Medulla oblongata (tissue), 1 donor: Measurements from ENCODE around the gene TTN.
"Not testable (repeated sequence)": the region's sequence is repeated elsewhere in the genome, so short reads cannot be mapped to it uniquely, and the experiment has no call there.

Experiments used
- DNase-seq: peaks from one replicate; pipeline ENCODE4 v3.0.0-alpha.2; 2015; ENCODE audit errors: extremely low spot score

The TTN gene

DNA sequence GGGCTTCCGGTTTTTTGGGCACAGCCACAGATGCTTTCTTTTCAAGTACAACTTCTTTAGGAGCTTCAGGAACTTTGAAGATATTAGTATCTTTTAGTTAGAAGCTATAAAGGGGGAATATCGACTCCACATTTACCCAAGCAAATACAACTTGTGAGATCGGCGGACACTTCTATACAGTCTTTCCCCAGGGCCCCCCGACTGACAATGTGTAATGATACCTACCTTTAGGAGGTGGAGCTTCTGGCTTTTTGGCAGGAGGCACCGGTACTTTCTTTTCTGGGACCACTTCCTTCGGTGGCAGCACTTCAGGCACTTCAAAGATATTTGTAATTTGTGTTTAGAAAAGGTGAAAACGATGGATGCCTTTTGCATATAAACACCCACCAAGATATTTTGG, 148.7 kb downstream of the TTN start:
- not testable (repeated sequence) for DNase-seq

DNA sequence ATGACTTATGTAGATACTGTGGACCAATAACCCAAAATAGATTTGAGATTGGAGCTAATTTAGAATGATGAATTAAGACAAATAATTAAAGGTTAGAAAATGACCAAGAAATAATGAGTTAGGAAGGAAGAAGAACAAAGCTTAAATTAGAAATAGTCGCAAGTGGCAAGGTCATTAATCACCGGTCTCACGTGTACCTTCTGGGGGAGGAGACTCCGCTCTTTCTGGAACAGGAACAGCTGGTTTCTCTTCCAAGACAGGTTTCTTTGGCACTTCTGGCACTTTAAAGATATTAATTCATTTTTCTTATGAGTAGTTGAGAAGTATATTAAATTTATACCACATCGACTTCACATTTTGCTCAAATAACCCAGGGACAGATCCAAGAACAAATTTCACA, 156.7 kb downstream of the TTN start:
- no peak for DNase-seq

DNA sequence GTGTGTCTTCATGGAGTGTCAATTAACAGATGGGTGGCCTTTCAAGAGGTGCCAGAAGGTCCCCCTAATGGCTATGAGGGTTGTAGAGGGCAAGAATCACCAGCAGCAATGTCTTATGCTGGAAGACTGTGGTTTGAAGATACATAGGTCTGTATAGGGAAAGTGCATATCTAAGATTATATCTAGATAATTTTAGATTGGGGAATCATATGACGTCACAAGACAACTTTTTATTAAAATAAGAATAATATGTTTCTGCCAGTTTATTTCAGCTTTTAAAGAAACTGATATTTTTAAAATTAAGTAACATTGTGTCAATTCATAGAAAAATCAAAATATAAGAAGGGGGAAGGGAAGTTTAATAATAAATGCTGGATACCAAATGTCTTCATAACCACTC, 162.3 kb downstream of the TTN start:
- DNase-seq = no peak

DNA sequence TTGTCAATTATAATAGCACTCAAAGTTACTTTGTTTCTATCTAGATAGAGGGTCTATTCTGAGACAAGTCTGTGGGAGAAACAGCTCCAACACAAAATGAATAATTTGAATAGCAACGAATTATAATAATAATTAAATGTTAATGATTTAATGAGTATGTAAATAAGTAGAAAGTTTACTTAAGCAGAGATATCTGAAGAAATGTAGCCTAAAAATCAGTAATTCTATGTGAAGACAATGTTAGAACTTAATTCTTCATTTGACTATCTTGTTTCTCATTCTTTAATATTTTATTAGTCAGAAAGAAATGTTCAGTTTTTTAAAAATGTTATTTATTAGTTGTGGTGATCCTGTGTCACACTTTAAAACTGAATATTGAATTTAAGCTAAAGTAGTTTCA, 165.7 kb downstream of the TTN start:
- no peak for DNase-seq

DNA sequence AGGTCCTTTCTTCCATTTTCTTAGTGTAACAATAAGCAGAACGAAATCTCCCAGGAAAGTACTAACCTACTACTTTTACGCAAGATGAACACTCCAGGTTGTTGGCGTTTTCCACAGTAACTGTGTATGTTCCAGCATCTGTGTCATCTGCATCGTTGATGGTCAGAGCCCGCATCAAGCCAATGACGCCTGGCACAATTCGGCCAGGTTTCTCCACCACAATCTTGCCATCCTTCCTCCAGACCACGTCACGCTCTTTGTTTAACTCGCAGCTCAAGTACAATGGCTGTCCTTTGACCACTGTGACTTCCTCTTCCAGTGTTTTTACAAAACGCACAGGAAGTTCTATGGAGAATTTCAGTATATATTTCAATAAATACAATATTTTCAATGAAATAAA, 171.3 kb downstream of the TTN start:
- no peak for DNase-seq

DNA sequence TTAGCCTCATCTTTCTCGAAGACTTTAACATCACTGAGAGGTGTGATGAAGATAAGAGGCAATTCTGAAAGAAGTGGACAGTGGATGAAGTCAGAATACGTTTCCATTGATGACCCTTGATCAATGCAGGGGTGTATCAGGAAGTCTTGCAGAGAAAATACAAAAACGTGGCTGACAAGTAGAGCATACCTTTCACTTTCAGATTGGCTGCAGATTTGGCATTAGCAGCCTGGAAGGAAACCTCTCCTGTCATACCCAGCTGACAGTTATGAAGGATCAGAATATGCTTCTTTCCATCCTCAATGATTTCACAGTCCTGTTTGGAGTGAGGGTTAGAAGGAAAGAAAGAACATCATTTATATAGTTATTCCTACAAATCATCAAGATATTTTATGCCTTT, 174.5 kb downstream of the TTN start:
- DNase-seq = no peak

DNA sequence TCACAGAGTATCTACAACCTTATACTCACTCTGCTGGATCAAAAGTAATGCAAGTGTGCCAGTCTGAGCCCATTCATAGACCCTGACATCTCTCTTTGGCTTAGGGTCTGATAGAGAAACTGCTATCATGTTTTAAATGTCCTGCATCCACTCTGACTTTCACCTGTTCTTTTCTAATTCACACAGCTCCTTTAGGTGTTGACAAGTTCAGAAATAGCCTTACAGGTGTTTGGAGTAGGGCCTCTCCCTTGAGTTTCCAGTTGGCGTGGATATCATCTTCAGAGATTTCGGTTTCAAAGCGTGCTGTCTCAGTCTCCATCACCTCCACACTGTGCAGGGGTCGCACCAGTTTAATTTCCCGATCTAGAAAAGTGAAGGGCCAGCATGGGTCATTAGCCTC, 176.6 kb downstream of the TTN start:
- DNase-seq = no peak

DNA sequence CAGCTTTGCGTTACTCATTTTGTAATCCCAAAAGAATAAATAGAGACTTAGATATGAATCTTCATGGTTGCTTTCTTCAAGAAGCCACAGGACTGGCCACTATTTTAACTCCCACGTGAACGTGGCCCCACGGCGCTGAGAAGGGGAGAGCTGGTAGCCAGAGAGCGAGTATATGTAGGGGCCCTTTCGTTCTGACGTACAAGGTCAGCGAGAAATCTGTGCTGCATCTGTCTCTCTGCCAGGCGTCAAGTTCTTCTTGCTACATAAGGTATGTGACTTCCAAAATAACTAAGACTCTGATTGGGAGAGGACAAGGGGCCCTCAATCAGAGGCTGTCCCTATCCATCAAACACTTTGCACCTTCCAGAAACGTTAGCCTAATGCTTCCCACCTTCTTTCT, 177.8 kb downstream of the TTN start:
- no peak for DNase-seq

DNA sequence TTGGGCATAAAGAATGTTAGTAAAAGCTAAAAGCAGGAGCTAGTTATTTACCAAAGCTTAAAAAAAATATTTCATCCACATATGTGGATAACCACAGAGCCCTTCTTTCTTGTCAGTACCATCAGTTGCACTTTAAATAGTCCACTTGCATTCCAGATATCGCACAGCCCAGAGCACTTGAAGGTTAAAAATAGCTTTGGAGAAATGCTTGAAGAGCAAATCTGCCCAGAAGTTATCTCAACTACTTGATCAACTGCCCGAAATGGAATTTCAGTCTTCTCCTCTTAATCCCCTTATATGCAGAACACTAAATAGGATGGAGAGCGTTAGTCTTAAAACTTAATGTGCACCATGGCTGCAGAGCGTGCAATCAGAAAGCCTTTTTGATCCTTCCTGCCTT, 178.6 kb downstream of the TTN start:
- no peak for DNase-seq

DNA sequence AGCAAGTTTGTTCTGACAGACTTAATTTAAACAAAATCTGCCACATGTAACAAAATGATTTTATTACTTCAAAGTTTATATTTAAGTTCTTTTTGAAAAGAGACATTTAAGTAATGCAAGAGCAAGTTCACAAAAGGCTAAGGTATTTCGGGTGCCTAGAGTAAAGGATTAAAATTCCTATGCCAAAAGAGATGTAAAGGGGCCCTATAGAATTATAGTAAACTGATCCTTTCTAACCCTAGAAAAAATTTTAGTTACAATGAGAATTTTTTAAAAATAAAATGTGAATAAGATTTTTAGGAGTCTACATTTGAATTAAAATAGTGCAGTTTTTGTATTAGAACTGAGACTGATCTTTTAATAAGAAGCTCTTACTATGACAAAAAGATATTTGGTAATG, 179.8 kb downstream of the TTN start:
- no peak for DNase-seq

DNA sequence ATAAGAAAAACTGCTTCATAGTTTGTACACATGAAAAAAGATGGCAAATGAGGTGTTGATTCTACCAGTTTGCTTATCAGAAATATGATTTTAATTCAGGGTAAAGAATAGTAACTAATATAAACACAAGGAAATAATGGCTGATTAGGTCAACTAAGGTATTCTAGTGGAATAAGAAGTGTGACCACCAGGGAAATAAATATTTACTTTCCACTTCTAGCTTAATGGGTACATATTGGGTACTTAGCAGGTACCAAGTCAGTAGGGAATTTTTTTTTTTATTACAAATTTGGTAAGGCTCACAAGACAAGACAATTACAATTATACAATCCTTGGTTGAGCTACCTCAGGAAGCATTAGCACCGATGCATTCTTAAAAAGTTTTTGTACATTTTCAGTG, 191.3 kb downstream of the TTN start:
- no peak for DNase-seq

DNA sequence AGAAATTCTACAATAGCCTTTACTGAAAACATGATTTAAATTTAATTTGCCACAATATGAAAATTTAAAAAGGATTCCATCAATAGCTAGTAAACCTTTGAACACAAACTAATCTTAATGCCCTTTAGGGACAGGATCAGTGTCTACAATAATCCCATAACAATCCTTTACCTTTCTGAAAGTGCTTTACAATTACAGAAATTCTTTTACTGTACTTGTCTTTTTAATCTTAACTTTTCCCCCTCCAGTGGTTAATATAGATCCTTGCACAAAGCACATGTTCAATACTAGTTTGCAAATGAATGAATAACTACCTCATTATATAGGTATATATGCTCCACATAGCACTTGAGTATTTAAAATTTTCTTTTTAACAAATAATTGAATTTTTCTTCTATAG, 204.3 kb downstream of the TTN start:
- no peak for DNase-seq

DNA sequence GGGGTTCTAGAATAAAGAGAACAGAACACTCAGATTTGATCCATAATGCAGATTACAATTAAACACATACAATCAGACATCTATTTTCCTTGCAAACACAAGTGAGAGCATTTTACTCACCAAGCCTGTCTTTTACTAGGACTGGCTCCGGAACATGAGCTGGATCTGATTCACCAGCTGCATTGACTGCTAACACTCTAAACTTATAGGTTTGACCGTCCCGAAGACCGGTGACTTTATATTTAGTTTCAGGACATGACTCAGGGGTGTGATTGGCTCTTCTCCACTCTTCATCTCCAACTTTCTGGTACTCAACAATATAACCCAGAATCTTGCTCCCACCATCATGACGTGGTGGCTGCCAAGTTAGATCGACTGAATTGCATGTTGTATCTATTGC, 214.6 kb downstream of the TTN start:
- DNase-seq = no peak

DNA sequence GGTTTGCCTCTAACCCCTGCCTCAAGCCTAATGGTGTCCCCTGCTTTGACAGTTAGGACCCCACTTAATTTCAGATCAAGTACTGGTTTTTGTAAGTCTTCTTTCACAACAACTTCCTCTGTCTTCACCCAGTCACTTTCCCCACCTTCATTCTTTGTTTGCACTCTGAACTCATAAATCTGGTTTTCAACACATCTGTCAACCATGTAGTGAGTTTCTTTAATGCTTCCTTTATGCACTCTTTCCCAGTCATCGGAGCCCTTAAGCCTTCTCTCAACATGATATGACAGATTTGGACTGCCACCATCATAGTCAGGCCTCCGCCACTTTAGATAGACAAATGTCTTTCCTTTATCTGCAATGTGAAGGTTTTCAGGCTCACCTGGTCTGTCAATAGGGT, 217.9 kb downstream of the TTN start:
- no peak for DNase-seq

DNA sequence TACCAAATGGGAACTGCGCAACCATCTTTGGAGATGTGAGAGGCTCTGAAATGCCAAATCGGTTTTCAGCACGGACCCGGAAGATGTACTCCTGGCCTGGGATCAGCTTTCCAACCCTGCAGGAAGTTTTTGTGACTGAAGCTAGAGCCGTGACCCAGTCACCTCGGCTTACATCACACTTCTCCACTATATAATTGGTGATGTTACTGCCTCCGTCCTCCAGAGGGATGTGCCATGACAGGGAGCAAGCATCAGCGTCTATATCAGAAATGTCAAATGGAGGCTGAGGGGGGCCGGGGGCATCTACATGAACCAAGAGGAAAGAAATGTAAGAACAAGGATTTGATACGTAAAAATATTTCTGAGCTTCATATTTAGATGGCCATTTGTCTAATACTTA, 222.6 kb downstream of the TTN start:
- DNase-seq = no peak

DNA sequence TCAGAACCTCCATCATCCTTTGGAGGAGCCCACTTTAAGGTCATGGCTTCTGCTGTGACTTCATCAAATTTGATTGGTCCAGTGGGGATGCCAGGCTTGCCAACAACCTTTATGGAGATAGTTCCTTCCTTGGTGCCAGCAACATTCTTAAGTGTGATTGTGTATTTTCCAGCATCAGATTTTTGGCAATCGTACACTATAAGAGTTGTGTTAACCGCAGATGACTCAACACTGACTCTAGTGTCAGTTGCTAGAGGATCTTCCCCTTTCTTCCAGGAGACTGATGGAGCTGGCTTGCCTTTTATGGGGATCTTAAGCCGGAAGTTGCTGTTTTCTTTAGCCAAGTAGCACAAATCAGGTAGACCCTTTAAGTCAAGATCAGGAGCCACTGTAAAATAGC, 228.2 kb downstream of the TTN start:
- DNase-seq = no peak

DNA sequence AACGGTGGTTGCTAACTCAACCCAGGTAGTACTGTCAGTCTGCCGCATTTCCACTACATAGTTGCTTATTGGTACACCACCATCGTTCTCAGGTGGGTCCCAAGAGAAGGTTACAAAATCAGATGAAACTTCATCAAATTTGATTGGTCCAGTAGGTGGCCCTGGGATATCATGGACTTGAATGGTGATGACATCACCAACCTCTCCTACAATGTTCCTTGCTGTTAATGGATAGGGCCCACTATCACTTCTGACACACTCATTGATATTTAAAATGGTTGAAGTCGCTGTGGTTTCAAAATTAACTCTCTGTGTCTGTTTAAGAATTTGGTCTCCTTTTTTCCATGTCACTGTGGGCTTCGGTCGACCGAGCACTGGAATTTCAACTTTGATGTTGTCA, 232.4 kb downstream of the TTN start:
- no peak for DNase-seq

DNA sequence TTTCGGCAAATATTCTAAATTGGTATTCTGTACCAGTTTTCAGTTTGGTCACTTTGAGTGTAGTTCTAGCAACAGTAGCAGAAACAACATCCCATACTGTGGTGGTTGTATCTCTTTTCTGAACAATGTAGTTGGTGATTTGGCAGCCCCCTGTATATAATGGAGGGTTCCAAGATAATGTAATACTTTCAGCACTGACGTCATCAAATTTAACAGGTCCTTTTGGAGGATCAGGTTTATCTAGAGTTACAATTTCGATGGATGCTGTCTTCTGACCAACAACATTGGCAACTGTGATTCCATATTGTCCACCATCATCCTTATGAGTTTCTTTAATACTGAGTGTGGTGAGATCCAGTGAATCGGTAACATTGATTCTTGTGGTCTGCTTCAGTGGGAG, 239.0 kb downstream of the TTN start:
- no peak for DNase-seq

DNA sequence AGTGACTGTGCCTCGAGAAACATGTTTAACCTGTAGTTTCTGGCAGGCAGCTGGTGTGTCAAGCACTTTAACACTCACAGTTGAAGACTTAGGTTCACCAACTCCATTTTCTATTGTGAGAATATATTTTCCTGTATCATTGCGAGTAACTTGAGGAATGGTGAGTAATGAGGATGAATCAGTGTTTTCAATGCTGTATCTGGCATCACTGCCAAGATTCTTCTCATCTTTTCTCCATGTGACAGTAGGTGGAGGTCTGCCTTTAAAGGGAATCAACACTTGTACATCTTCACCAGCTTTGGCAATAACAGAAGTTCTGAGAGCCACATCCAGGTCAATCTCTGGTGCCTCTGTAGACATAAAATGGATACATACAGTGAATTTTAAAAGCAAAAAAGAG, 254.2 kb downstream of the TTN start:
- DNase-seq = no peak

DNA sequence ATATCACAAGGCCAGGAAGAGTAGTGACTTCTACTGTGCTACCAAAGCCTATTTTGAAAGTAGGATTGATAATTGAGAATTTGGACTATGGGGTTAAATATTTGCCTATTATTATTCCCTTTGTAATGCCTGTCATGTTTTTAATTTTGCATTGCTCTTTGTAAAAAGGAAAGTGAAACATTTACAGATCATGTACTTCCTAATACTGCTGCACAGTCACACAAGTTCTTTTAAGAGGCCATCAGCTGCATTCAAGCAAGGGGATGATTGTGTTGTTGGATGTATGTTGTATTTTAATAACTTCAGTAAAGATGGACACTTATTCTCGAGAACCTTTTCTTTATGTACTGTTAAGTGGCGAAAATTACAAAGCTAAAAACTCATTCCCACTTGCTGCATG, 256.9 kb downstream of the TTN start:
- no peak for DNase-seq

DNA sequence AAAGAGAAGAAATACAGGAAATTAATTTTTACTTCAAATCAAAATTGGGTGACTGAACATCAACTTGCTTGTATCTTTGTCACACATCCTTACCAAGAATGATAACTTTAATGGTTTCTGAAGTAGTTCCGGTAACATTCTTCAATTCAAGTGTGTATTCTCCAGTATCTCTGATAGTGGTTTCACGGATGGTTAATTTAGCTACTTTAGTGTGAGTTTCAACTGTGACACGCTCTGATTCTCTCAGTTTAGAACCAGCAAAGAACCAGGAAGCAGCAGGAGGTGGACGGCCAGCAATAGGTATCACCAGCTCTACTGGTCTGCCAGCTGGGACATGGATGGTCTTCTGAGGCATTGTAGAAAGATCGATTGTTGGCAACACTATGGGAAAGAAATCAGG, 264.7 kb downstream of the TTN start:
- no peak for DNase-seq

DNA sequence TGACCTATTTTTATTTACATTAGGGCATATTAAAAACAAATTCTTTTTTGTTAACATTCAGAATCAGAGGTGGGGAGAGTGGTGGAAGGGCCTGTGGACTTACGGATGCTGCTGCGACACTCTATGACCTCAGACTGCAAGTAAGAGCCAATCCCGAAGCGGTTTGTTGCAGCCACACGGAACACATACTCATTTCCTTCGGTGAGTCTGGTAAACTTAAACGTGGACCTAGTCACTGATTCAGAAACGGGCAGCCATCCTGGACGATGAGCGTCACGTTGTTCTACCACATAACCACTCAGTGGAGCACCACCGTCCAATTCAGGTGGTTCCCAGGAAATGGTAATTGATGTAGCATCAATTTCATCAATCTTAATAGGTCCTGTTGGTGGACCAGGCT, 265.1 kb downstream of the TTN start:
- DNase-seq = no peak

DNA sequence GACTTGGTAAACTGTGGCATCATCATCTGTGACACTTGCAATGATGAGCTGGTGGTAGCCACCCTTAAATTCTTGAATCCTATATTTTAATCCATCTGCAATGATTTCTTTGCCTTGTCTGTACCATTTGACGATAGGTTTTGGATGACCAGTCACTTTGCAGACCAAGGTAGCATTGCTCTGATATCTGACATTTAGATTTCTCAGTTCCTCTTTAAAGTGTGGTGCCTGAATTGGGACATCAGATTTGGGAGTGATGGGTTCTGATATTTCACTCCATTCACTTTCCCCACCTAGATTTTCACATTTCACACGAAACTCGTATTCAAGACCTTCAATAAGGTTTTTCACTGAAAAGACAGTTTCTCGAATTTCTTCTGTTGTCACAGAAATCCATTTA, 271.2 kb downstream of the TTN start:
- DNase-seq = no peak

DNA sequence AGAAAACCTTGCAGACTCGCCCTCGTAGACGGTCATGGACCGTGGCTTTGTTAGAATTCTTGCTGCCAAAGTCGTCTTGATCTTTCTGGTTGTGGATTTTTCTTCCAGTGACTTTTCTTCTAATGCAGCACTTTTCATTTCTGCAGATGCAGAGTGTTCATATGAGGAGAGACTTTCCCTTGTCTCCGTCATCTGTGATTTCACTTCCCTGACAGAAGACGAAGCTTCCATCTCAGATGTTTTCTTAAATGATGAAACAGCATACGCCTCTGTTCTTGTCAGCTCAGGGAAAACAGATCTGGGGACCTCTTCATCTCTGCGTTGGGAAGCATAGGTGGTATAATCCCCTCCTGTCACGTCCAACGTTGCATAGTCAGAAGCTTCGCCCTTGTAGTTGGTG, 276.1 kb downstream of the TTN start:
- DNase-seq = no peak

DNA sequence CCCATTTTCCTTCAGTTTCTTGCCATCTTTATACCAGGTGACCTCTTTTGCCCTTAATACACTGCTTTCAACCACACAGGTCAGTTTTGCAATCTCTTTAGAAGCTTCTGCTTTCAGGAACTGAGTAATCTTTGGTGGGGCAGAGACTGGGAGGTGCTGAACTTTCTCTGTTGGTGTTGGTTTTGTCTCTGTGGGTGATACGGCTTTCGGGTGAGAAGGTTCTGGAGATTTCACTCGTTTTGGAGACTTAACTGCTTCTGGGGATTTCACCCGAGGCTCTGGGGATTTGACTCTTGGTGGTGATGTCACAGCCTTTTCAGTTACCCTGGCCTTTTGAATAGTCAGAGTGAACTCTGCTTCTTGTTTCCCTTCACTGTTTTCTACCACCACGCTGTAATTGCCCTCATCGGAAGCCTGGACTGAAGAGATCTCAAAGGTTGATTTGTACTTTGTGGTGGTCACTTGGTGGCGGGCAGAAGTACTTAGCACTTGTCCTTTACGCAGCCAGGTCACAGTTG, 276.5 kb downstream of the TTN start:
- DNase-seq = no peak
